ENCODE measurements around the gene TSPAN5.

TSPAN5 gene

DNA sequence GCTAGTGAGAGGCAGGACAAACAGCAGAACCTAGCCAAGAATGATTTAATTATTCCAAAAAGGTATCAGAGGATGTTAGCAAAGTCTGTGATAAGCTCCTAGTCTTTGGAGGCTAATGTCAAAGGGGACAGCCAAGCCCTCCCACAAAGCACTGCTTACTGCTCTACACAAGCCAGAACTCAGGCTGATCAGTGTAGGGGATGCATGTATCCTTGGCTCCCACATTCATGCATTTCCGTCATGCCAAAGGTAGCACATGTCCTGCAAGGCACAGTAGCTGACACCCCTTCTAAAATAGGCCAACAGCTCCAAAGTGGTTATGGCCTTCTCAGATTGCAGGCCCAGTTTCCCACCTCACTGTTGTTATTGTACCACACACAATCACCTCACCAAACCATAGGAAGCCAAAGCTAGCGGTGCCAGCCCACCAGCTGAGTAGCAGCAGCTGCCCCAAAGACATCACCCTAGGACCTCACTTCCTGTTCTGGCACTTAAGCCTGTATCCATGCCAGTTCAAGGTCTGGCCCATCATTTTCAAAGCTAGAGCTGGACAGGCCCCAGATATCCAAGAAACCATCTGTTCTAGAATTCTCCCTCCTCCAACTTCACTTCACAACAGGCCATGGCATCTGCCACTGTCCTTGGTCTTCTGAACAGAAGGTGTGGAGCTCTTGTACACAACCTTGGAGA is 40.9 kb downstream of the TSPAN5 start:
- DNase-seq (ENCODE audit: low spot score) = no peak

DNA sequence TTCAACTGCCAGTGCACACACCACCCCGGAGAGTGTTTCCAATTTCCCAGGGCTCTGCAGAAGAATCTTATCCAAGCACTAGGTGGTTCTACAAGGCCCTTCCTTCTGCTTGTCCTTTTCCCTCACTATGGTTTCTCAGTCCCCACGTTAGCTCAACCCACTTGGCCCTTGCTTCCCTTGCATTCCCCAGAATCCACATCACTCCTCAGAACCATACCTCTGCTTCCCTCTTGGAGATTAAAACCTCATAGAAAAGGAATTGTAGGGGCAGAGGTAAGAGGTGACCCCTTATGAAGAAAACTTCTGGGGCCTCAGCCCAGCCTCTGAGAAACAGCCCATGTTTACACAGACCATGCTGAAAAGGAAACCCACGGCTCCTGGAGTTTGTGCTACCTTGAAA is 42.4 kb downstream of the TSPAN5 start:
- no peak for DNase-seq (ENCODE audit: low spot score)

DNA sequence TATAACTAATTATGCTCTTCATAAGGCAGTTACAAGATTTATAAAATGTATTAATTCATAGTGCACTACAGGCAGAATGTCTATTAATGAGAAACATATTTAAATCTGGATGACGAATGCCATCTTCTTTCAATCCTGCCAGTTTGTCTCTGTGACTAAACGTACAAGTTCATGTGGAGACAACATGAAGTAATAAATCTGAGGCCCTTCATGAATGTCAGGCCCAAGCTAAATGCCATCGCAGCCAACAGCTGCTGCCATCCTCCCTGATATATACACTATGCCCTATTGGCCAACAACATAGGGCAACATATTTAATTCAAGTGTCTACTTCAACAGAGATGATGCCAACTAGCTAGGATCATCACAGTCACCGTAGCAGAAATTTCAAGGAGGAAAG is 43.7 kb downstream of the TSPAN5 start:
- no peak for DNase-seq (ENCODE audit: low spot score)

DNA sequence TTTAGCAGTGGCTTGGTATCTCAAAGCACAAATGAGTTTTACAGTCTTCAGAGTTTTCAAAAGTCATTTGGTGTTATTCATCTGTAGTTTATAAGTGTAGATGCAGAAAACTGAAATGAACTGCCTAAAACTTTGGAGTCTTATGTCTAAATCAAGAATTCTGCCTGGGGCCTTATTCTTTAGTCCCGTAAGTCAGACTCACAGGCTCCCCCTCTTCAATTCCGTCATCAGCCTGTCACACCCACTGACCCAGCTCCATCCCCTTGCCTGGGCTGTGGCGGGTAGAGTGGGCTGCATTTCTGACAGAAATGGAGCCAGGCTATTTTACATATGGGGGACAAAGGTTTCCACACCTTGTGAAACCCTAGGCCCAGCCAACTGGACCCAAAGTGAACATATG is 44.3 kb downstream of the TSPAN5 start:
- no peak for DNase-seq (ENCODE audit: low spot score)

DNA sequence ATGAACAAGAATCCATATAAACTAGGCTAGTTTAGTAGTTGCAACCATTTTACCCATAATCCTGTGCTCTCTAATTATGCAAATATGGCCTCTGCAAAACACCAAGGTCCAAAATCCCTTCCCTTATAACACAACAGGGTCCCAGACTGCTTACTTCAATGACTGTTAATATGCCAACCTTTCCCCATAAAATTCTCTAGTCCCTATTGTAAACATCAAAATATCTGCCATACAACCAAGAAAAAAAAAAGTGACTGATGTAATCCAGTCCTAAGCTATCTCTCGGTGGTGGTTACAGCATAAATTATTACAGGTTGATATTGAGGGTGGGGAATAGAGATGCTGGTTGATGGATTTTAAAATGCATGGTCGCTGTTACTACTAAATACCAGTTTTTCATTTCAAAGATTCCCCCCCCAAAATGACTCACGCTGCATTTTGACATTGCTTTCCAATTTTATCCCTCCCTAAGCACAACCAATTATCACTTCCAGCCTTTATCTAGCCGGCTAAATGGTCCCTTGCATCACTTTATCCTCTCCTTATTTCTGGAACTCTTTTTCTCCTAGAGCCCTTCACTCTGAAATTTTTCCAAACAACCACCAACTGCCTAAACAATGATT is 44.8 kb downstream of the TSPAN5 start:
- DNase-seq (ENCODE audit: low spot score) = no peak

DNA sequence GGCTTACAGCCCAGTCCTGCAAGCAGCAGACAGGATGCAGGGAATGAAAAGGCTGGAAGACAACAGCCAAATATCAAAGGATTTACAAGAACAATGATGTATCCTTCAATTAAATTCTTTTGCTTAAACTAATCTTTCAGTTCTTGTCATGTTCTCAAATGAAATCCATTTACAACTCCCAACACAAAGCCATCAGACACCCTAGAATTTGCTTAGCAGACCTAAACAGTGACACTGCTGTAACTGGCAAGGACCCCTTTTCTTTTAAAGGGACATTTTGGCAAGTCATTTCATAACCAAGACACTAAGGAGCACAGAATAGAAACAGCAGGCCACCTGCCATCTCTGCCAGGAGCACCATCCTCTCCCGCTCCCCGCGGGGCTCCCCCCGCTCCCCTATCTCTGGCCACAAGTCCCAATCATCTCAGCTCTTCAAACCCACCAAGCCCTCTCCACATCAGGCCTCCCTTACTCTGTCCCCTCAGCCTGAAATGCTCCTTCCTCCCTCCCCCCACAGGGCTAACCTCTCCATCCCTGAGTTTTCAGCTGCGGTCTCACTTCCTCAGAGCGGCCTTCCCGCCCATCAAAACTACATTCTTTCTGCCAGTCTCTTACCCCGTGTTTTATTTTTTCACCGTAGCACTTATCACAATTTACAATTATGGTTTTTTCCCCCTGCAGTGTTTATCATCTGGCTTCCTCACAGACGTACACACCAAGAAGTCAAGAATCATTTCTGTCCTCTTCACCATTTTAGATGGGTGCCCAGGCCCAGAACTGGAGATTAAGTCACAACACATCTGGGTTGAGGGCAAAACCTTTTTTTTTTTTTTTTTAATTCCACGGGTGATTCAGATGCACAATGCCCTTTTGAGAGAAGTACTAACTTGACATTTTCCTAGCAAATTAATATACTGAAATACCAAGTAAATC is 45.8 kb downstream of the TSPAN5 start:
- DNase-seq (ENCODE audit: low spot score) = no peak

DNA sequence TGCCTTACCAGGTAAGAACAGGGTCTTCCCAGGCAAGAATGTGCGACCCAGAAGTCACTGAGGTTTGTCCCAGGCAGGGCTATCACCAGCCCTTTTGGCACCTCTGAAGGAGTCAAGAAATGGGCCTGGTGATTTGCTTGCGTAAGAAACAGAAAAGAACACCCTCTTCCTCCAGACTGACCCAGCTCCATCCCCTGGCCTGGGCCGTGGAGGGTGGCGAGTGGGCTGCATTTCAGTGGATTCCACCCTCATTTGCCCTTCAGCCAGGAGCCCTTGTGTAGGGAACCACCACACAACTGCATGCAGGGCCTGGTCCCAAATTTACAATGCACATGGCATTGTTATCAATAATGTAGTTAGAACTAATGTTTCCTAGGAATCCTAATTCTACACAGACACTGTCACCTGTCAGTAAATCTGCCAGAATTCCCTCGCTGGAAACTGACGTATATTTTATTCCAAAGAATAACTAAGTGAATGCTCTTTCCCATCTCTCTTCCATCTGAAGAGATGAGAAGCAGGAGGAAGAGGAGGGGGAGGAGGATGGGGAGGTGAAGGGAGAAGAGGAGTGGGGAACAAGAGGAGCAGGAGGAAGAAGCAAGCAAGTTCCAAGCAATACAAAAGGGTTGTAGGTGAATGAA is 46.6 kb downstream of the TSPAN5 start:
- no peak for DNase-seq (ENCODE audit: low spot score)

DNA sequence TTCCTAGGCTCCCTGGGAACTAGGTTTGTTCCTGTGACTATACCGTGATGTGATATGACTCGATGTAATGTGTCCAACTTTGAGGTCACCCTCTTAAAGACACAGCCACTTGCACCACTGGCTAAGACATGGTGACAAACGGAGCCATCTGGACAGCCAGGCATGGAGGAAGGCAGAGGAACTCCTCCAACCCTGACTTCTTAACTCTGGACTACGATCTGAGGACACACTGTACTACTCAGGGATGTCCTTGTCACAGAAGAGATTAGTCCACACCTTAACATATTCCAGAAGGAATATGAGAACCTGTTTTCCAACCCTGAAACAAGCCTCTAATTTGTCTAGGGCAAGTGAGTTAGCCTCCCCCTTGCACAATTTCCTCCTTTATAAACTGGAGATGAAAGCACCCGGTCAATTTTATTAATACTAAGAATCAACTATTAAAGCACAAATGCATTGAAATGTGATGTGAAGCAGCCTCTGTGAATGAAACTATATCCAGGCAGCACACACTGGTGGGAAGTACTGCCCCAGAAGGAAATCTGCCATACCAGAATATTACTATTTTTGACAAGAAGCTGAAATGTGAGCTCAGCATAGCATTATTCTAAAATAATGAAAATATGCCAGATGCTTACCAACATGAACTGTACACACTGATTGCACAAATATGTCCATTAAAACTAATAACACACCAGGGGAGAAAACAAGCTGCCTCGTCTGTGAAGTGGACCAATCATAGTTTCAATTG is 47.3 kb downstream of the TSPAN5 start:
- DNase-seq (ENCODE audit: low spot score) = no peak

DNA sequence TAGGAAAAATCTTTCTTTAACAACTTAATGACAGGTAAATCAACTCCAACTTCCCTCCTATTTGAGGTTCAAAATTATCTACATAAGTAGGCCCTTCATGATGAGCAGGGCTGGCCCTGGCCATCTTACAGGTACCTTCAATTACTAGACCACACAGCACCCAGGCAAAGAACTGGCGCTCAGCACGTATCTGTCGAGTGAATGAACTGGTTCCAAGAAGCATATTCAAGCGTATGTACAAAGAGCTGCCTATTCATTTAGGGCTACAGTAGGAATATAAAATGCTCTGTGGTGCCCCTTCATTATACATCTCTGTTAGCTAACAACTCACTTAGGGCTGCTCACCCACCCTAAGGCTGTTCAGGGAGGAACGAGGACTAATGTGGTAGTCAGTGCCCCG is 48.0 kb downstream of the TSPAN5 start:
- no peak for DNase-seq (ENCODE audit: low spot score)

DNA sequence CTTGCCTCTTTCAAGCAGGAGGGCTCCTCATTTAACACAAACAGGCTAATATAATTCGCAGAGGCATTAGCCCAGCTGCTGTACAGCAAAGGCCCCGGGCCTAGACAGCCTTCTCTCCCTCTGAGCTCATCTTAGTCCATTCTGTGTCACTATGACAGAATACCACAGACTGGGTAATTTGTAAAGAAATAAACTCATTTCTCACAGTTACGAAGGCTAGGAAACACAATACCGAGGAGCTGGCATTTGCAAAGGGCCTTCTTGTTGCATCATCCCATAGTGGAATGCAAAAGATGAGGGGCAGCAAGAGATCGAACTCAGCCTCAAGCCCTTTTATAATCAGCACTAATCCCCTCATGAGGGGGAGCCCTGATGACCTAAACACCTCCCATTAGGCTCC is 48.5 kb downstream of the TSPAN5 start:
- no peak for DNase-seq (ENCODE audit: low spot score)

DNA sequence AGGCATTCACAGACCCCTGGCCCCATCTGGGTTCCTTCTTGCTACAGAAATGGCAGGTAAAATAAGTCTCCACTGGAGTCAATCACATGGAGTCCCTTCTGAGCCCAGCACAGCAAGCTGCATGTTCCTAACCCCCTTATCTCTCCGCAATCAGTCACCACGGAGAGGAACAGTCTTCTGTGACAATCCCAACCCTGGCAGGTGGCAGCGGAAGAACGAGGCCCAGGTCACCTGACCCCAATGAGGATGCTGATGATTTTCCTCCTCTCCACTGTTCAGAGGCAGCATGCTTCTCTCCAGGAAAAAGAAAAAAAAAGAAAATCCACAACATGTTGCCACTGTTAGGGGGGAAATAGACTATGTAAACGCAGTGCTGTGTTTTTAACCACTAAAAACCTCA is 50.1 kb downstream of the TSPAN5 start:
- no peak for DNase-seq (ENCODE audit: low spot score)

DNA sequence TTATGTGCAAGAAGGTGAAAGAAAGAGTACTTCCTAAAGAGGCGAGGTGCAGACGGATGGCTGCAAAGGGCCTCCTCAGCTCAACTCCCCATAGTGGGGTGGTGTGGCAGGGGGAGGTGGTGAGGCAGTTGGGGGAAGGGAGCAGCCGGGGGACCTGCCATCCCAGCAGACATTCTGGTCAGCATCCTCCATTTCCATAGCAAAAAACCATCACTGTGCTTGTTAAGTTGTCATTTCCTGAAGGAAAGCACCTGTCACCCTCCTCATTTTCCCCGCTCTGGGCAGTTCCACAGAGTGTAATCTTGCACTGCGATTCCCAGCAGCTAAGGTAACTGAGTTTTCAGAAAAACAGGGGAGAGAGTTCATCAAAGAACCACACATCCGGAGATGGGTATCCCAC is 51.5 kb downstream of the TSPAN5 start:
- no peak for DNase-seq (ENCODE audit: low spot score)

DNA sequence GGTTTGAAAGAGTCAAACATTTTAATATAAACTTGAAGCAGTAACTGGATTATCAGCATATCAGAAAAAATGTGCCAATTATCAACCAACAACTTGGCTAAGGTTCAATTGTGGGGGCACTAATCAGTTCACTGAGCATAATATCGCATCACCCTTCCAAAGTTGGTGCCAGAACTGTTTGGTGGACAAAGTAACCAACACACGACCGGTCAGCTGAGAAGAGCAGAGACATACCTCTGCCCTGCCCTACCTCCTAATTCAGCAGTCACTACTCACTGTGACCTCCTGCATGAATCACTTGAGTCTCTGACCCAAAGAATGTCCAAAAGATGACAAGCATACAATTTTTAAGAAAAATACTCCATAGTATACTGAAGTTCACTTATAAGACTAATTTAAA is 53.2 kb downstream of the TSPAN5 start:
- peak; percentile 64 for DNase-seq (ENCODE audit: low spot score)

DNA sequence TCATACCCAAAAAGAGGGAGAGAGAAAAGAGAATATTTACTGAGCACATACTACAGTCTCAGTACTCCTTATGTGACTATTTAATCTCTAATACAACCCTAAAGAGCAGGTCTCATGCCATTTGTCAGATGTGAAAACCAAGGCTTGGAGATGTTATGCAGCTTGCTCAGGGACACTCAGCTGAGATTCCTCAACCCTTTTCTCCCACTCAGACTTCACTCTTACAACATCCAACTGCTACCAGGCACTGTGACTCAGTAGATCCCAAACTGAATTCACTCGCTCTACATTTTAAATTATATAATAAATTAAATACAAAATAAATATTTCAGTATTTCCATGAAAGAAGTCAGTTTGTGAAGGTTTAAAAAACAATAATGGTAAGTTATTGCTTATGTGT is 53.7 kb downstream of the TSPAN5 start:
- no peak for DNase-seq (ENCODE audit: low spot score)

DNA sequence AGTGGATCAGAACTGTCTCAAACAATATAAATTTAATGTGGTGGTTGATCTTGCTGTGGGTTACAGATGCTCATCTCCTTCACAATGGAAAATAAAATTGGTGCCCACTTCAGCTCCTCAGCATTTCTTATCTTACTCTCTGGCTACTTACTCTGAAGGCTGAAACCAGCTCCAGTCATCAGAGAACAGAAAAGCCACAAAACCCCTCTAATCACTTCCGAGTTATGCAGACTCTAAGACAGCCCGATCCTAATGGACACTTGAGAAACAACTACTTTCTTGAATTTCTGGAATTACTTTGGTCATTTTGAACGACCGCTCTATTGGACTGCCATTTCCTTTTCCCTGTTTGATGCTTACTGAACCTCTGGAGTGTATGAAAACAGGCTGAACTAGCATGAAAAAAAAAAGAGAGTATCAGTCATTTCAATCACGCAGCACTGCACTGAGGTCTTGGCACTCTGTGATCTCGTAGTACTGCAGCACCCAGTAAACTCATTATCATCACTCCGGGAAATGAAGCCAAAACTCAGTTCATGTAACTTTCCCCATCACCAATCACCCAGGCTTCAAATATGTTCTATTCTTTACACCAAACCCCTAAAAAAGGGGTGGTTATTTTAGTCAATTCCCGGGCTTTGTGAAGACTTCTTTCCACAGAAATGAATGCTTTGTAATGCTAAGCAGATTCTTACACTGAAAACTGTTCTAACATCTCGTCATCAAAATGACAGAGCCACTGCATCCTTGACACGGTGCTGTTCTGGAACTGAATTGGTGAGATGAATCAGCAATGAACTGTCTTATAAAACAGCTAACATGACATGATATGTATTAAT is 54.5 kb downstream of the TSPAN5 start:
- DNase-seq (ENCODE audit: low spot score) = peak; percentile 29

DNA sequence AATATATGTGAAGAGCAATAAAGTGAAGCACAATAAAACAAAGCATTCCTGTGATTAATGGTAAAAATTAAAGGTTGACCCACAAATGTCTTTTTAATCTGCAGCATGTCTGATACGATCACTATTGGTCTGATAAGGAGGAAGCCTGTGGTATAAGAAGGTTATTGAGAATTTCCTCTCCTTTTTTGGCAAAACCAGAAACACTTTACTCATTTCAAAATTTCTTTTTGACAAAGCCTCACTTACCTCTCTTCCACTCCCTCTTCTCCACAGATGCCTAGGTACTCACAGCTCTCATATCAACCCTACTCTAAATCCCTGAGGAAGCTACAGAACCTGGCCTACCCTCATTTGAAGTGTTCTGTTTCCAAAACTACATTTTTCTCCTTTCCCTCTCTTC is 56.1 kb downstream of the TSPAN5 start:
- no peak for DNase-seq (ENCODE audit: low spot score)

DNA sequence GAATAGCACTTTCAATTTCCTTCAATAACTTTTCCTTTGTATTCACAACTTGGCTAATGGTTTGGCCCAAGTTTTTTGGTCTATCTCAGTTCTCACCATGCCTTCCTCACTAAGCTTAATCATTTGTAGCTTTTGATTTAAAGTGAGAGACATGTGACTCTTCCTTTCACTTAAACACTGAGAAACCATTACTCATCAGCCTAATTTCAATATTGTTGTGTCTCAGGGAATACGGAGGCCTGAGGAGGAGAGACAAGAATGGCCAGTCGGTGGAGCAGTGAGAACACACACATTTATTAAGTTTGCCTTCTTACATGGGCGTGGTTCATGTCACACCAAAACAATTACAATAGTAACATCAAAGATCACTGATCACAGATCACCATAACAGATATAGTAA is 56.7 kb downstream of the TSPAN5 start:
- DNase-seq (ENCODE audit: low spot score) = no peak

DNA sequence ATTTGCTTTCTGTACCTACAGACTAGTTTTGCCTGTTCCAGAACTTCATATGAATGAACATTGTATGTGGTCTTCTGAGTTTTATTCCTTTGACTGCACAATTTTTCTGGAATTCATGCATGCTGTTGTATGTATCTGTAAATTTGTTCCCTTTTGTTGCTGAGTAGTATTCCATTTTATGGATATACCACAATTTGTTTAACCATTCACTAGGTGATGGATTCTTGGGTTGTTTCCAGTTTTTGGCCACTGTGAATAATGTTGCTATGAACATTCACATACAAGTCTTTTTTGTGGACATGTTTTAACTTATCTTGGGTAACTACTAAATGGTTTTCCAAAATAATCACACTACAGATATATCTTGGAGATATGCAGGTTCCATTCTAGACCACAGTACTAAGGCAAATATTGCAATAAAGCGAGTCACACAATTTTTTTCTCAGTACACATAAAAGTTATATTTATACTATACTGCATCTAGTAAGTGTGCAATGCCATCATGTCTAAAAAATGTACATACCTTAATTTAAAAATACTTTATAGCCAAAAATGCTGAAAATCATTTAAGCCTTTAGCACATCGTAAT is 58.7 kb downstream of the TSPAN5 start:
- DNase-seq (ENCODE audit: low spot score) = no peak

DNA sequence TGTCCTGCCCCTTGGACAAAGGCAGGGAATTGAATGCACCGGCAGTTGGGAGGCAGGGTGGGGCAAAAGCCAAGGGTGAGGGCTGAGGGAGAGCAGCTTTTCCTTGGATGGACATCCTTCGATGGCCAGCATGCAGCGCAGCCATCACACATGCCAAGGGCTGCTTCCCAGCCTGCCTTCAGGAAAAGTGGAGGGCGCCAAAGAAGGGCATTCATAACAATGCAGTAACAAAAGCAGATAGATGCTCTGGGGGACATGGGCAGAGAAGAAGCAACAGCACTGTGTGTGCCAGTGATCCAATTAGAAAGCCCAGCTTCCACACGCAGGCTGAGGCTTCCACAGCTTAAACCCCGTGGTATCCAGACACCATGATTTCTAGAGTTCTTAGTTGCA is 71.5 kb downstream of the TSPAN5 start:
- DNase-seq (ENCODE audit: low spot score) = no peak

DNA sequence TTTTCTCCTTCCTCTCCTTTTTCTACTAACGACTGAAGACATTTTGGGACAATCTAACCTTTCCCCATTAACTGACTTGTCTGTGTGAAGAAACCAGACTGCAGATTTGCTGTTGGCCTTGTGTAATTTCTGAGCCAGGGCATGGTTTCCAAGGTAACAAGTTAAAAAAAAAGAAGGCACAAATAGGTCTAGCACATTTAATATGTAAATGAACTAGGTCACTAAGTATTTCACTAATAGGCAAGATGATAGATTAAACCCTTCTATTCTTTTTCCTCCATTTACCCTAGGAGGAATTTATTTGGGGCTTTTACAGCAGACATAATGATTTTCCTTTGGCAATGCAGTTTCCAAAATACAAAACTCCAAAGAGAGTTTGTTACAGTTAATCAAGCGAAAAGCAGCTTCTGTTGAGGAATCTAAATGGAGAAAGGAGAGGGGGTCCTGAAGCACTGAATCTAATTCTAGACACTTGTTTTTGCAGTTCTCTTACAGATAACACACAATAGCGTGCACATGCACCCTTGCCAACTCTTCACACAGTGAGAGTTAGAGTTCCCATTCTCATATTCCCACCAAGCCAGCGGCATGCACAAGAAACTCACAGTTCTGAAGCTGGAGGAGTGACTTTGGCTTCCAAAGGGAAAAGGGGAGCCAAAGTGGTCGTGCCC is 72.0 kb downstream of the TSPAN5 start:
- DNase-seq (ENCODE audit: low spot score) = no peak
